Subcutaneous adipose tissue (tissue), 4 donors: Measurements from ENCODE around the gene CROCC2. TPM values are rescaled to one million over a fixed set of nuclear protein-coding genes. Genes with fewer than 3 reads are reported as not detected.

Experiments
- total RNA-seq, 4 donors: library from RNA; depleted of rRNA; stranded (reverse); fragments of >200 nt; gene quantifications; one replicate each; pipeline ENCODE4 v1.1.0, GENCODE V29; 2016
- TF ChIP-seq, protein P1 (sequence below): fragments of 450-650 bp; IDR thresholded peaks from one replicate; pipeline ENCODE4 v1.5.1; 2016; ENCODE audit warnings: low read depth, mild to moderate bottlenecking, control low read depth, antibody characterized with exemption, moderate library complexity

CROCC2 gene
- total RNA-seq, 4 donors from 2014 or later: not detected

GRCh38 chr2:240906911-240907590, 915 bp downstream of the CROCC2 start:
- TF ChIP-seq, protein P1, sequence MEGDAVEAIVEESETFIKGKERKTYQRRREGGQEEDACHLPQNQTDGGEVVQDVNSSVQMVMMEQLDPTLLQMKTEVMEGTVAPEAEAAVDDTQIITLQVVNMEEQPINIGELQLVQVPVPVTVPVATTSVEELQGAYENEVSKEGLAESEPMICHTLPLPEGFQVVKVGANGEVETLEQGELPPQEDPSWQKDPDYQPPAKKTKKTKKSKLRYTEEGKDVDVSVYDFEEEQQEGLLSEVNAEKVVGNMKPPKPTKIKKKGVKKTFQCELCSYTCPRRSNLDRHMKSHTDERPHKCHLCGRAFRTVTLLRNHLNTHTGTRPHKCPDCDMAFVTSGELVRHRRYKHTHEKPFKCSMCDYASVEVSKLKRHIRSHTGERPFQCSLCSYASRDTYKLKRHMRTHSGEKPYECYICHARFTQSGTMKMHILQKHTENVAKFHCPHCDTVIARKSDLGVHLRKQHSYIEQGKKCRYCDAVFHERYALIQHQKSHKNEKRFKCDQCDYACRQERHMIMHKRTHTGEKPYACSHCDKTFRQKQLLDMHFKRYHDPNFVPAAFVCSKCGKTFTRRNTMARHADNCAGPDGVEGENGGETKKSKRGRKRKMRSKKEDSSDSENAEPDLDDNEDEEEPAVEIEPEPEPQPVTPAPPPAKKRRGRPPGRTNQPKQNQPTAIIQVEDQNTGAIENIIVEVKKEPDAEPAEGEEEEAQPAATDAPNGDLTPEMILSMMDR: no peak

DNA sequence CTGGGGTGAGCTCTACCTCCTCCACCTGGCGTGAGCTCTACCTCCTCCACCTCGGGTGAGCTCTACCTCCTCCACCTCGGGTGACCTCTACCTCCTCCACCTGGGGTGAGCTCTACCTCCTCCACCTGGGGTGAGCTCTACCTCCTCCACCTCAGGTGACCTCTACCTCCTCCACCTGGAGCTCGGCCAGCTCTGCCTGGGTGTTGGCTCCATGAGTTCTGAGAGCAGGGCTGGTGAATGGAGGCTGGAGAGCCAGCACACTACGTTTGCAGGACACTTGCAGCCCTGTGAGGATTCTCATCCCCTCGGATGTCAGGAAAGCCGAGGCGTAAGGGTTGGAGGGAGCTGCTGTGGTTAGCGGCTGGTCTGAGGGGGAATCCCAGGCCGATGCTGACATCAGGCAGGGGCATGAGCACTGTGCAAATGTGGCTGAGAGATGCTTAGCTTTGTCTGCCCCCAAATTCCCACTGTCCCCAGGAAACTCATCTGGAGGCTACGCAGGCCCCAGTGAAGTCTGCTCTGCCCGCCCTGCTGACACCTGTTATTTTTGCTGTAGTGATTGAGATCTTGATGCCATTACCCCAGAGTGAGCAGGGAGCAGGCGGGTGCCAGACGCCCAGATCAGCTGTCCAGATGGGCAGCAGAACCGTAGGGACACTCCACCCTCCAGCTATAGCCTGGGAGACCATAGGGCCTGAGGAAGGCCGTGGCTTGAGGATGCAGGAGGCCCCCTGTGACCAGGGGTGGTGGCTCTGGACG, 3.3 kb downstream of the CROCC2 start:
- TF ChIP-seq, protein P1: no peak

- TF ChIP-seq, protein P1: no peak
Measured at GRCh38 chr2:240911641-240912265, 5.6 kb downstream of the CROCC2 start.

- TF ChIP-seq, protein P1: no peak
Measured at GRCh38 chr2:240912878-240913809, 7.0 kb downstream of the CROCC2 start.

DNA sequence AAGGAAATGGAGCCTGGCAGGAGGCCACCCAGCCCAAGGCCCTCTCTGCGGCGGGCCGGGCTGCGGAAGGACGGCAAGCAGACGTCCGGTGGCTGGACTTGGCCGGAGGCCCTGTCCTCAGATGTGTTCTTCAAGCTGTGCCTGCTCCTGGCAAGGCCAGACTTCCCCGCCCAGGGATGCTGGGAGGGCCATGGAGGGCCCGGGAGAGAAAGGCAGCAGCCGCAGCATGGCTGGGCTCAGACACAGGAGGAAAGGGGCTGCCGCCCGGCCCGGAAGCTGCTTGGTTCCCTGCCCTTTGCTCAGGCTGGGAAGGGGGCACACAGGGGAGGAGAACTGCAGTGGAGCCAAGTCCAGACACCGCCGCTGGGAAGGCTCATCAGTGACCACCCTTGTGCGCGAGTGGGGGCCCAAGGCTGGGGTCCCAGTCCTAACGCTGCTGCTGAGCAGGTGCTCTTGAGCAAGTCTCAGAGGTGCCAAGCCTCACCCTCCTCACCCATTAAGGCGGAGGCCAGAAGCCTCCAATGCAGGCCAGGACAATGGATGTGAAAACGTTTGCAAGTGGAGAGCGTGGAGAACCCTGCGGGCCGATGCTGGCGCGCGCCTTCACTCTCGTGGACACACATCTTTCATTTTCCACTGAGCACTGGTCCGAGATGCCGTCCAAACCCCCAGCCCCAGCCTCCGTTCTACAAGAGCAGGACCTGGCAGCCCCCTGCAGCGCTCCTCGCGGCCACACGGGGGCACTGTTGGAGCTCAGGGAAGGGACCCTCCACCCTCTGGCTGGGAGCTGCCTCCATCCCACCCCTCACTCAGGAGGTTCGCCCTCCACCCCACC, 7.9 kb downstream of the CROCC2 start:
- TF ChIP-seq, protein P1: no peak

- TF ChIP-seq, protein P1: no peak
Measured at GRCh38 chr2:240914645-240915525, 8.7 kb downstream of the CROCC2 start.
